Measurements from ENCODE around the gene DGKG.

DNA sequence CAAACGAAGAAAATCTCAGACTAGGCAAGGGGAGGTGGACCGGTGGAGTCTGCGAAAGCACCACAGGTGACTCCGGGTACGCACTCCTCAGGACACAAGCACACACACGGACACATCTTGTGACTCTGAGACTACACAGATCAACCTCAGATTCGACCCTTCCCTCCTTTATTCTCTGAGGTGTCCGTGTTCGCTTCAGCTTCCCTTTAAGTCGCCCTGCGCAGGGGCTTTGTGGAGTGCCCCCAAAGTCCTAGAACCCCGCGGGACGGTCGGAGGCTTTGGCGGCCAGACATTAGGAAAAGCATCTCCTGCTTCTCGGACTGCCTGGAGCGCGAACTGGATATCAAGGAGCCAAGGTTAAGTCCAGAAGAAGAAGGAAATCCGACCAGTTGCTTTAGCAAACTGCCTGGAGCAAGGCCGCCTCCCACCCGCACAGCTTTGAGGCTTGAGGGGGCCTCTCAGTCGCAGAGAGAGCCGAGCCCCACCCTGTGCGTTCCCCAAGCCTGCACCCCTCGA is 730 bp downstream of the DGKG start:
- TF ChIP-seq, protein P1, sequence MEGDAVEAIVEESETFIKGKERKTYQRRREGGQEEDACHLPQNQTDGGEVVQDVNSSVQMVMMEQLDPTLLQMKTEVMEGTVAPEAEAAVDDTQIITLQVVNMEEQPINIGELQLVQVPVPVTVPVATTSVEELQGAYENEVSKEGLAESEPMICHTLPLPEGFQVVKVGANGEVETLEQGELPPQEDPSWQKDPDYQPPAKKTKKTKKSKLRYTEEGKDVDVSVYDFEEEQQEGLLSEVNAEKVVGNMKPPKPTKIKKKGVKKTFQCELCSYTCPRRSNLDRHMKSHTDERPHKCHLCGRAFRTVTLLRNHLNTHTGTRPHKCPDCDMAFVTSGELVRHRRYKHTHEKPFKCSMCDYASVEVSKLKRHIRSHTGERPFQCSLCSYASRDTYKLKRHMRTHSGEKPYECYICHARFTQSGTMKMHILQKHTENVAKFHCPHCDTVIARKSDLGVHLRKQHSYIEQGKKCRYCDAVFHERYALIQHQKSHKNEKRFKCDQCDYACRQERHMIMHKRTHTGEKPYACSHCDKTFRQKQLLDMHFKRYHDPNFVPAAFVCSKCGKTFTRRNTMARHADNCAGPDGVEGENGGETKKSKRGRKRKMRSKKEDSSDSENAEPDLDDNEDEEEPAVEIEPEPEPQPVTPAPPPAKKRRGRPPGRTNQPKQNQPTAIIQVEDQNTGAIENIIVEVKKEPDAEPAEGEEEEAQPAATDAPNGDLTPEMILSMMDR (IDR thresholded peaks at IDR 0.05): no peak
- TF ChIP-seq EZH2 (IDR thresholded peaks at IDR 0.05; ENCODE audit: borderline replicate concordance, insufficient read depth, low read depth, low read length, poor library complexity, severe bottlenecking): no peak

Data from B cell (primary cell).